PC-9 (cell line): ENCODE measurements around the gene PGAM1. TPM values are rescaled to one million over a fixed set of nuclear protein-coding genes. Genes with fewer than 3 reads are reported as not detected.

Experiments
- BruUV-seq: library from RNA; stranded (reverse); fragments of 400-500 nt; replicated peaks from 2 replicates; lab custom pipeline; 2021; lab: Mats Ljungman, UMichigan
- CTCF ChIA-PET: fragments of 300-600 bp; sonication (Branson Sonifier 250); formaldehyde crosslinking; loops from one replicate; lab custom pipeline; 2022; ENCODE audit warnings: antibody characterized with exemption; lab: Charles Lee
- POLR2A ChIA-PET: fragments of 300-600 bp; sonication (Branson Sonifier 250); formaldehyde crosslinking; loops from one replicate; lab custom pipeline; 2022; ENCODE audit warnings: antibody characterized with exemption; ENCODE audit not compliant: unreplicated experiment; lab: Charles Lee
- DNase-seq, 2 experiments: peaks; one replicate each; pipeline versions ENCODE4 v3.0.0 to v3.0.0-alpha.2; 2015 to 2022; ENCODE audit warnings: mixed read lengths in 1 of 2
- H2AFZ ChIP-seq: fragments of 200-600 bp; sonication (generic); 2 replicates; pipeline ENCODE4 v1.8.1; 2017; ENCODE audit warnings: antibody characterized with exemption
- H3F3A ChIP-seq: fragments of 200-600 bp; sonication (generic); 2 replicates; pipeline ENCODE4 v1.8.1; 2017; ENCODE audit warnings: antibody characterized with exemption, mild to moderate bottlenecking, low read depth; ENCODE audit not compliant: insufficient read depth
- H3K27ac ChIP-seq: fragments of 200-600 bp; sonication (generic); 2 replicates; pipeline ENCODE4 v1.6.1; 2016; ENCODE audit warnings: mixed run types
- H3K27me3 ChIP-seq: fragments of 200-600 bp; sonication (generic); 2 replicates; pipeline ENCODE4 v1.6.1; 2016; ENCODE audit warnings: low read depth, mixed run types; ENCODE audit not compliant: insufficient read depth
- H3K36me3 ChIP-seq: fragments of 200-600 bp; sonication (generic); 2 replicates; pipeline ENCODE4 v1.6.1; 2016; ENCODE audit warnings: low read depth, mixed run types
- H3K4me1 ChIP-seq: fragments of 200-600 bp; sonication (generic); replicated peaks from 2 replicates; pipeline ENCODE4 v1.6.1; 2016; ENCODE audit warnings: mixed run types; ENCODE audit not compliant: insufficient read depth
- H3K4me2 ChIP-seq: fragments of 200-600 bp; sonication (generic); 2 replicates; pipeline ENCODE4 v1.6.1; 2017; ENCODE audit warnings: mixed run types
- H3K4me3 ChIP-seq: fragments of 200-600 bp; sonication (generic); 2 replicates; pipeline ENCODE4 v1.6.1; 2016; ENCODE audit warnings: mixed run types
- H3K79me2 ChIP-seq: fragments of 200-600 bp; sonication (generic); 2 replicates; pipeline ENCODE4 v1.6.1; 2017; ENCODE audit warnings: low read depth, mixed run types
- H3K9me2 ChIP-seq: fragments of 200-600 bp; sonication (generic); 2 replicates; pipeline ENCODE4 v1.8.1; 2017; ENCODE audit warnings: mild to moderate bottlenecking; ENCODE audit not compliant: insufficient read depth
- H3K9me3 ChIP-seq: fragments of 200-600 bp; sonication (generic); 2 replicates; pipeline ENCODE4 v1.8.1; 2016; ENCODE audit warnings: low read depth; ENCODE audit not compliant: insufficient read depth
- H4K20me1 ChIP-seq: fragments of 200-600 bp; sonication (generic); 2 replicates; pipeline ENCODE4 v1.8.1; 2017; ENCODE audit not compliant: insufficient read depth
- CTCF ChIP-seq: fragments of 200-600 bp; sonication (generic); conservative IDR thresholded peaks from 2 replicates; pipeline ENCODE4 v1.6.1; 2017; ENCODE audit warnings: mixed run types, antibody characterized with exemption, mild to moderate bottlenecking, moderate library complexity
- EZH2 ChIP-seq: fragments of 200-600 bp; sonication (generic); IDR thresholded peaks from 2 replicates; pipeline ENCODE4 v1.8.0; 2017; ENCODE audit warnings: antibody characterized with exemption, low read depth
- intact Hi-C: fragments of 100-400 bp; cut with micrococcal nuclease; formaldehyde crosslinking; loops from one replicate; pipeline ENCODE4 v1.10.0; 2022; ENCODE audit not compliant: unreplicated experiment
- total RNA-seq: library from RNA; stranded (reverse); gene quantifications from 2 replicates; pipeline ENCODE4 v1.2.3, GENCODE V29; 2021

Gene PGAM1
- total RNA-seq, 1 experiment from 2014 or later, result 243 TPM

GRCh38 chr10:97452352-97452751 is 26.4 kb downstream of the PGAM1 start:
- intact Hi-C loops, result no loop called here
- no peak for DNase-seq
- POLR2A ChIA-PET, result no interaction called here
- no peaks in the 10 kb centered on the region for H3K27me3 ChIP-seq
- H3K9me3 ChIP-seq, result no peaks in the 10 kb centered on the region
- peaks cover 27% of the 10 kb centered on the region for H3K79me2 ChIP-seq
- H3K9me2 ChIP-seq, result no peaks in the 10 kb centered on the region
- no peaks in the 10 kb centered on the region for H4K20me1 ChIP-seq
- no TSS peak for BruUV-seq
- H3K27ac ChIP-seq, result no peak overlapping the region
- no peak for TF ChIP-seq EZH2
- no peak for TF ChIP-seq CTCF
- no peak overlapping the region for H3K4me3 ChIP-seq
- no peaks in the 10 kb centered on the region for H3K36me3 ChIP-seq
- no peak overlapping the region for H2AFZ ChIP-seq
- peaks cover 16% of the 10 kb centered on the region; the same call in 1 of the 2 replicates for H3K4me1 ChIP-seq
- CTCF ChIA-PET, result no interaction called here
- no peak overlapping the region for H3K4me2 ChIP-seq
- H3F3A ChIP-seq, result peaks cover 7% of the 10 kb centered on the region; the same call in 1 of the 2 replicates

GRCh38 chr10:97454330-97455036 is 28.5 kb downstream of the PGAM1 start:
- Histone ChIP-seq H4K20me1 (no peaks in the 10 kb centered on the region), H3K9me3 (no peaks in the 10 kb centered on the region), H3K4me1 (no peaks in the 10 kb centered on the region), H3K36me3 (no peaks in the 10 kb centered on the region), H3K79me2 (peaks cover 10% of the 10 kb centered on the region), H3K9me2 (no peaks in the 10 kb centered on the region), H2AFZ (no peak overlapping the region), H3K27me3 (no peaks in the 10 kb centered on the region), H3F3A (peaks cover 3% of the 10 kb centered on the region; the same call in 1 of the 2 replicates), H3K4me2 (no peak overlapping the region), H3K27ac (no peak overlapping the region), H3K4me3 (no peak overlapping the region)
- intact Hi-C loops, result no loop called here
- DNase-seq, result no peak
- BruUV-seq, result no TSS peak
- TF ChIP-seq EZH2 (no peak), CTCF (no peak)
- ChIA-PET POLR2A (interaction anchor here (0.6 kb wide), 1 partner anchor 18 kb away, joined by 13 read pairs; no protein-coding TSS in a partner anchor), CTCF (no interaction called here)

- Histone ChIP-seq H3K27me3 (no peaks in the 10 kb centered on the region), H3F3A (peaks cover 3% of the 10 kb centered on the region; the same call in 1 of the 2 replicates), H3K9me3 (no peaks in the 10 kb centered on the region), H3K4me3 (no peak overlapping the region), H3K4me1 (no peaks in the 10 kb centered on the region), H4K20me1 (no peaks in the 10 kb centered on the region), H3K36me3 (no peaks in the 10 kb centered on the region), H3K9me2 (no peaks in the 10 kb centered on the region), H3K27ac (no peak overlapping the region), H3K4me2 (no peak overlapping the region), H3K79me2 (no peaks in the 10 kb centered on the region), H2AFZ (no peak overlapping the region)
- ChIA-PET POLR2A (no interaction called here), CTCF (interaction anchor here (0.6 kb wide), 1 partner anchor 103 kb away, joined by 3 read pairs; no protein-coding TSS in a partner anchor)
- intact Hi-C loops, result no loop called here
- BruUV-seq, result no TSS peak
- no peak for DNase-seq
- TF ChIP-seq CTCF (no peak), EZH2 (no peak)
Observed at GRCh38 chr10:97456034-97456685, 30.2 kb downstream of the PGAM1 start.
